ENCODE data around the gene PEX7. TPM values are rescaled to one million over a fixed set of nuclear protein-coding genes. Genes with fewer than 3 reads are reported as not detected.

PEX7 gene
- total and polyA plus RNA-seq, 10 of the 15 experiments (the other 5 are each of a cell fraction or from before 2014, with no cell fraction given): 0.58 to 12.4 (median 8.8) TPM

- TF ChIP-seq BACH1 (IDR thresholded peaks at IDR 0.05; ENCODE audit: borderline replicate concordance) (no peak), ZNF384 (IDR thresholded peaks at IDR 0.05; ENCODE audit: borderline replicate concordance, low read depth, low read length) (no peak), ATF7 (IDR thresholded peaks at IDR 0.05; ENCODE audit: low read depth) (no peak), POLR2AphosphoS5 (IDR thresholded peaks at IDR 0.05; ENCODE audit: low read length) (peak; percentile 82), SREBF1 (IDR thresholded peaks at IDR 0.05; ENCODE audit: low read length) (no peak), ETV6 (conservative IDR thresholded peaks at IDR 0.05 in 1 of 2, IDR thresholded peaks at IDR 0.05 in 1 of 2; ENCODE audit: borderline replicate concordance in 1 of 2, low read depth in 1 of 2) (peak in 1 of 2 experiments; percentile 84; a peak in 2 of 4 replicates), CBX3 (IDR thresholded peaks at IDR 0.05; ENCODE audit: borderline replicate concordance, low read depth) (no peak), KDM1A (IDR thresholded peaks at IDR 0.05; ENCODE audit: borderline replicate concordance) (no peak), MYB (IDR thresholded peaks at IDR 0.05; ENCODE audit: borderline replicate concordance, low read depth, low read length) (no peak), ZNF24 (IDR thresholded peaks at IDR 0.05) (no peak), NBN (IDR thresholded peaks at IDR 0.05) (no peak), ZZZ3 (IDR thresholded peaks at IDR 0.05; ENCODE audit: control insufficient read depth, insufficient read length, low read depth) (no peak), CREB1 (IDR thresholded peaks at IDR 0.05; ENCODE audit: low read depth) (0 out of 2 replicates have a peak, but pooled peaks have one; percentile 0), SMAD5 (IDR thresholded peaks at IDR 0.05; ENCODE audit: low read depth) (no peak), MEF2B (IDR thresholded peaks at IDR 0.05; ENCODE audit: partially characterized antibody, poor library complexity, severe bottlenecking) (no peak), HCFC1 (IDR thresholded peaks at IDR 0.05; ENCODE audit: low read length) (no peak), RAD21 (IDR thresholded peaks at IDR 0.05; ENCODE audit: insufficient read depth, low read depth, low read length) (no peak)
- TF ChIP-seq, protein P1, sequence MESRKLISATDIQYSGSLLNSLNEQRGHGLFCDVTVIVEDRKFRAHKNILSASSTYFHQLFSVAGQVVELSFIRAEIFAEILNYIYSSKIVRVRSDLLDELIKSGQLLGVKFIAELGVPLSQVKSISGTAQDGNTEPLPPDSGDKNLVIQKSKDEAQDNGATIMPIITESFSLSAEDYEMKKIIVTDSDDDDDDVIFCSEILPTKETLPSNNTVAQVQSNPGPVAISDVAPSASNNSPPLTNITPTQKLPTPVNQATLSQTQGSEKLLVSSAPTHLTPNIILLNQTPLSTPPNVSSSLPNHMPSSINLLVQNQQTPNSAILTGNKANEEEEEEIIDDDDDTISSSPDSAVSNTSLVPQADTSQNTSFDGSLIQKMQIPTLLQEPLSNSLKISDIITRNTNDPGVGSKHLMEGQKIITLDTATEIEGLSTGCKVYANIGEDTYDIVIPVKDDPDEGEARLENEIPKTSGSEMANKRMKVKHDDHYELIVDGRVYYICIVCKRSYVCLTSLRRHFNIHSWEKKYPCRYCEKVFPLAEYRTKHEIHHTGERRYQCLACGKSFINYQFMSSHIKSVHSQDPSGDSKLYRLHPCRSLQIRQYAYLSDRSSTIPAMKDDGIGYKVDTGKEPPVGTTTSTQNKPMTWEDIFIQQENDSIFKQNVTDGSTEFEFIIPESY (IDR thresholded peaks at IDR 0.05): no peak
- TF ChIP-seq, protein P2, sequence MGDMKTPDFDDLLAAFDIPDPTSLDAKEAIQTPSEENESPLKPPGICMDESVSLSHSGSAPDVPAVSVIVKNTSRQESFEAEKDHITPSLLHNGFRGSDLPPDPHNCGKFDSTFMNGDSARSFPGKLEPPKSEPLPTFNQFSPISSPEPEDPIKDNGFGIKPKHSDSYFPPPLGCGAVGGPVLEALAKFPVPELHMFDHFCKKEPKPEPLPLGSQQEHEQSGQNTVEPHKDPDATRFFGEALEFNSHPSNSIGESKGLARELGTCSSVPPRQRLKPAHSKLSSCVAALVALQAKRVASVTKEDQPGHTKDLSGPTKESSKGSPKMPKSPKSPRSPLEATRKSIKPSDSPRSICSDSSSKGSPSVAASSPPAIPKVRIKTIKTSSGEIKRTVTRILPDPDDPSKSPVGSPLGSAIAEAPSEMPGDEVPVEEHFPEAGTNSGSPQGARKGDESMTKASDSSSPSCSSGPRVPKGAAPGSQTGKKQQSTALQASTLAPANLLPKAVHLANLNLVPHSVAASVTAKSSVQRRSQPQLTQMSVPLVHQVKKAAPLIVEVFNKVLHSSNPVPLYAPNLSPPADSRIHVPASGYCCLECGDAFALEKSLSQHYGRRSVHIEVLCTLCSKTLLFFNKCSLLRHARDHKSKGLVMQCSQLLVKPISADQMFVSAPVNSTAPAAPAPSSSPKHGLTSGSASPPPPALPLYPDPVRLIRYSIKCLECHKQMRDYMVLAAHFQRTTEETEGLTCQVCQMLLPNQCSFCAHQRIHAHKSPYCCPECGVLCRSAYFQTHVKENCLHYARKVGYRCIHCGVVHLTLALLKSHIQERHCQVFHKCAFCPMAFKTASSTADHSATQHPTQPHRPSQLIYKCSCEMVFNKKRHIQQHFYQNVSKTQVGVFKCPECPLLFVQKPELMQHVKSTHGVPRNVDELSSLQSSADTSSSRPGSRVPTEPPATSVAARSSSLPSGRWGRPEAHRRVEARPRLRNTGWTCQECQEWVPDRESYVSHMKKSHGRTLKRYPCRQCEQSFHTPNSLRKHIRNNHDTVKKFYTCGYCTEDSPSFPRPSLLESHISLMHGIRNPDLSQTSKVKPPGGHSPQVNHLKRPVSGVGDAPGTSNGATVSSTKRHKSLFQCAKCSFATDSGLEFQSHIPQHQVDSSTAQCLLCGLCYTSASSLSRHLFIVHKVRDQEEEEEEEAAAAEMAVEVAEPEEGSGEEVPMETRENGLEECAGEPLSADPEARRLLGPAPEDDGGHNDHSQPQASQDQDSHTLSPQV (IDR thresholded peaks at IDR 0.05): no peak; the same call in 1 of the 2 replicates
- TF ChIP-seq, protein P3, sequence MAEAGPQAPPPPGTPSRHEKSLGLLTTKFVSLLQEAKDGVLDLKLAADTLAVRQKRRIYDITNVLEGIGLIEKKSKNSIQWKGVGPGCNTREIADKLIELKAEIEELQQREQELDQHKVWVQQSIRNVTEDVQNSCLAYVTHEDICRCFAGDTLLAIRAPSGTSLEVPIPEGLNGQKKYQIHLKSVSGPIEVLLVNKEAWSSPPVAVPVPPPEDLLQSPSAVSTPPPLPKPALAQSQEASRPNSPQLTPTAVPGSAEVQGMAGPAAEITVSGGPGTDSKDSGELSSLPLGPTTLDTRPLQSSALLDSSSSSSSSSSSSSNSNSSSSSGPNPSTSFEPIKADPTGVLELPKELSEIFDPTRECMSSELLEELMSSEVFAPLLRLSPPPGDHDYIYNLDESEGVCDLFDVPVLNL (IDR thresholded peaks at IDR 0.05; ENCODE audit: low read depth, low read length): no peak
Observed at GRCh38 chr6:136784910-136785746, 37.3 kb upstream of the PEX7 start (continued).
